Measurements from ENCODE around the gene CDKN1B.

The CDKN1B gene

GRCh38 chr12:12770262-12770661, 53.1 kb downstream of the CDKN1B start:
- no peak for DNase-seq
